ENCODE measurements around the gene UBR3.
"Not testable (repeated sequence)": the region's sequence is repeated elsewhere in the genome, so short reads cannot be mapped to it uniquely, and the experiment has no call there.

UBR3 gene

DNA sequence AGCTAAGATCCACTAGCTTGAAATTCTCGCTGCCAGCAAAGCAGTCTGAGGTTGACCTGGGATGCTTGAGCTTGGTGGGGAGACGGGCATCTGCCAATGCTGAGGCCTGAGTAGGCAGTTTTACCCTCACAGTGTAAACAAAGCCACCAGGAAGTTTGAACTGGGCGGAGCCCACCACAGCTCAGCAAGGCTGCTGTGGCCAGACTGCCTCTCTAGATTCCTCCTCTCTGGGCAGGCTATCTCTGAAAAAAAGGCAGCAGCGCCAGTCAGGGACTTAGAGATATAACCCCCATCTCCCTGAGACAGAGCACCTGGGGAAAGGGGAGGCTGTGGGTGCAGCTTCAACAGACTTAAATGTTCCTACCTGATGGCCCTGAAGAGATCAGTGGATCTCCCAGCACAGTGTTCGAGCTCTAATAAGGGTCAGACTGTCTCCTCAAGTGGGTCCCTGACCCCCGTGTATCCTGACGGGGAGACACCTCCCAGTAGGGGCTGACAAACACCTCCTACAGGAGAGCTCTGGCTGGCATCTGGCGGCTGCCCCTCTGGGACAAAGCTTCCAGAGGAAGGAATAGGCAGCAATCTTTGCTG, 299.0 kb downstream of the UBR3 start:
- H3K27ac ChIP-seq (ENCODE audit: low read depth, low read length); H2AFZ ChIP-seq (ENCODE audit: low read length, unreplicated experiment): not testable (repeated sequence)

More for the DNA sequence above, 299.0 kb downstream of the UBR3 start:
- not testable (repeated sequence) for H3K79me2 ChIP-seq (ENCODE audit: control insufficient read depth, insufficient read depth, low read length, unreplicated experiment); H3K27me3 ChIP-seq (ENCODE audit: insufficient read depth, low read length); H3K4me1 ChIP-seq (ENCODE audit: control insufficient read depth, insufficient read depth, low read length, unreplicated experiment); H3K36me3 ChIP-seq (ENCODE audit: insufficient read depth, low read length); H3K4me3 ChIP-seq (ENCODE audit: low read depth, low read length)
